Caco-2 (cell line): ENCODE data around the gene ZFP3. TPM values are rescaled to one million over a fixed set of nuclear protein-coding genes. Genes with fewer than 3 reads are reported as not detected.
"Not testable (repeated sequence)": the region's sequence is repeated elsewhere in the genome, so short reads cannot be mapped to it uniquely, and the experiment has no call there.

ENCODE experiments used
- BruUV-seq: library from RNA; stranded (reverse); fragments of 400-500 nt; replicated peaks from 2 replicates; lab custom pipeline; 2021; lab: Mats Ljungman, UMichigan
- CTCF ChIA-PET: fragments of 300-600 bp; sonication (Branson Sonifier 250); formaldehyde crosslinking; loops from one replicate; lab custom pipeline; 2022; ENCODE audit warnings: antibody characterized with exemption; lab: Charles Lee
- POLR2A ChIA-PET: fragments of 300-600 bp; sonication (Branson Sonifier 250); formaldehyde crosslinking; loops from one replicate; lab custom pipeline; 2022; ENCODE audit warnings: antibody characterized with exemption; lab: Charles Lee
- DNase-seq, 2 experiments: peaks; one replicate each; pipeline versions ENCODE4 v3.0.0 to v3.0.0-alpha.2; 2020 to 2022
- H3K27me3 ChIP-seq: replicated peaks from 2 replicates; pipeline ENCODE4 v1.6.0; 2011; ENCODE audit warnings: low read length; ENCODE audit not compliant: control insufficient read depth, insufficient read depth
- H3K36me3 ChIP-seq: 2 replicates; pipeline ENCODE4 v1.5.1; 2011; ENCODE audit warnings: low read length; ENCODE audit not compliant: control insufficient read depth, insufficient read depth
- H3K4me1 ChIP-seq: fragments of 250-450 bp; sonication (Bioruptor Pico); 2 replicates; pipeline ENCODE4 v1.5.1; 2020; ENCODE audit warnings: mild to moderate bottlenecking
- H3K4me3 ChIP-seq: 2 replicates; pipeline ENCODE4 v1.5.1; 2011; ENCODE audit warnings: low read depth, mild to moderate bottlenecking, control low read depth, low read length
- H3K9me3 ChIP-seq: fragments of 250-450 bp; sonication (Bioruptor Pico); 2 replicates; pipeline ENCODE4 v1.5.1; 2020; ENCODE audit warnings: mild to moderate bottlenecking, moderate library complexity
- H3K27ac Mint-ChIP-seq: one replicate; pipeline ENCODE4 v1.8.0; 2022; ENCODE audit warnings: mixed read lengths; ENCODE audit not compliant: unreplicated experiment
- H3K27me3 Mint-ChIP-seq: one replicate; pipeline ENCODE4 v1.8.0; 2022; ENCODE audit warnings: mixed read lengths; ENCODE audit not compliant: insufficient read depth, unreplicated experiment
- H3K36me3 Mint-ChIP-seq: one replicate; pipeline ENCODE4 v1.8.0; 2022; ENCODE audit warnings: mild to moderate bottlenecking, mixed read lengths; ENCODE audit not compliant: insufficient read depth, unreplicated experiment
- H3K4me1 Mint-ChIP-seq: one replicate; pipeline ENCODE4 v1.8.0; 2022; ENCODE audit warnings: low read depth, mixed read lengths; ENCODE audit not compliant: unreplicated experiment
- H3K4me3 Mint-ChIP-seq: one replicate; pipeline ENCODE4 v1.8.0; 2022; ENCODE audit warnings: mild to moderate bottlenecking, moderate library complexity, mixed read lengths; ENCODE audit not compliant: unreplicated experiment
- H3K9me3 Mint-ChIP-seq: one replicate; pipeline ENCODE4 v1.8.0; 2022; ENCODE audit warnings: mixed read lengths; ENCODE audit not compliant: unreplicated experiment
- CTCF ChIP-seq, 2 experiments: fragments of 200-600 bp in 1 of 2; IDR thresholded peaks; 1 replicate in 1 of 2; 2 replicates in 1 of 2; pipeline versions ENCODE4 v1.5.1 to v1.8.0; 2011 to 2022; ENCODE audit warnings: antibody characterized with exemption in 1 of 2, control low read depth in 1 of 2, inconsistent platforms in 1 of 2, low read depth in 1 of 2, low read length in 1 of 2, mild to moderate bottlenecking in 1 of 2, moderate library complexity in 1 of 2; ENCODE audit not compliant: insufficient read depth in 1 of 2, severe bottlenecking in 1 of 2, unreplicated experiment in 1 of 2
- intact Hi-C: fragments of 100-400 bp; cut with micrococcal nuclease; formaldehyde crosslinking; loops from one replicate; pipeline ENCODE4 v1.10.0; 2022; ENCODE audit not compliant: unreplicated experiment
- total RNA-seq: library from RNA; stranded (reverse); gene quantifications from 2 replicates; pipeline ENCODE4 v1.2.3, GENCODE V29; 2022

ZFP3 gene
- total RNA-seq, 1 experiment from 2014 or later: 3.7 TPM

GRCh38 chr17:5134571-5134970 is 56.3 kb downstream of the ZFP3 start:
- H3K27me3 Mint-ChIP-seq, H3K36me3 ChIP-seq, H3K4me3 ChIP-seq, POLR2A ChIA-PET, intact Hi-C loops, CTCF ChIA-PET, H3K27me3 ChIP-seq, H3K4me1 ChIP-seq, H3K36me3 Mint-ChIP-seq, H3K9me3 Mint-ChIP-seq, H3K4me3 Mint-ChIP-seq, H3K27ac Mint-ChIP-seq, BruUV-seq, H3K9me3 ChIP-seq, H3K4me1 Mint-ChIP-seq, DNase-seq: not testable (repeated sequence)

- H3K36me3 Mint-ChIP-seq, H3K4me1 ChIP-seq, POLR2A ChIA-PET, DNase-seq, H3K4me3 Mint-ChIP-seq, CTCF ChIA-PET, H3K27ac Mint-ChIP-seq, intact Hi-C loops, H3K9me3 ChIP-seq, H3K4me1 Mint-ChIP-seq, H3K9me3 Mint-ChIP-seq, H3K36me3 ChIP-seq, H3K27me3 Mint-ChIP-seq, H3K27me3 ChIP-seq, H3K4me3 ChIP-seq, BruUV-seq: not testable (repeated sequence)
Observed at GRCh38 chr17:5135131-5135712, 57.0 kb downstream of the ZFP3 start.

- Histone ChIP-seq H3K4me1 (no peaks in the 10 kb centered on the region), H3K36me3 (no peaks in the 10 kb centered on the region), H3K9me3 (no peaks in the 10 kb centered on the region), H3K27me3 (no peaks in the 10 kb centered on the region), H3K4me3 (no peak overlapping the region)
- DNase-seq: no peak
- intact Hi-C loops: no loop called here
- Mint-ChIP-seq H3K4me1 (no peaks in the 10 kb centered on the region), H3K27me3 (no peaks in the 10 kb centered on the region), H3K9me3 (no peaks in the 10 kb centered on the region), H3K27ac (no peak overlapping the region), H3K4me3 (no peak overlapping the region), H3K36me3 (no peaks in the 10 kb centered on the region)
- BruUV-seq: no TSS peak
- POLR2A ChIA-PET: no interaction called here
- CTCF ChIA-PET: no interaction called here
- TF ChIP-seq CTCF (IDR thresholded peaks at IDR 0.05; ENCODE audit: insufficient read depth in 1 of 2, low read depth in 1 of 2, low read length in 1 of 2, severe bottlenecking in 1 of 2, unreplicated experiment in 1 of 2): no peak
Observed at GRCh38 chr17:5135726-5136579, 57.7 kb downstream of the ZFP3 start.

GRCh38 chr17:5136580-5137412 is 58.5 kb downstream of the ZFP3 start:
- BruUV-seq, H3K4me1 Mint-ChIP-seq, H3K27me3 ChIP-seq, intact Hi-C loops, H3K4me1 ChIP-seq, DNase-seq, POLR2A ChIA-PET, CTCF ChIA-PET, H3K36me3 ChIP-seq, H3K4me3 ChIP-seq, H3K4me3 Mint-ChIP-seq, H3K27me3 Mint-ChIP-seq, H3K27ac Mint-ChIP-seq, H3K9me3 Mint-ChIP-seq, H3K36me3 Mint-ChIP-seq, H3K9me3 ChIP-seq: not testable (repeated sequence)

- H3K36me3 Mint-ChIP-seq, H3K9me3 ChIP-seq, CTCF ChIA-PET, intact Hi-C loops, H3K9me3 Mint-ChIP-seq, H3K4me1 ChIP-seq, H3K4me3 Mint-ChIP-seq, H3K27ac Mint-ChIP-seq, POLR2A ChIA-PET, H3K4me1 Mint-ChIP-seq, H3K27me3 ChIP-seq, H3K27me3 Mint-ChIP-seq, H3K4me3 ChIP-seq, BruUV-seq, DNase-seq, H3K36me3 ChIP-seq: not testable (repeated sequence)
Observed at GRCh38 chr17:5137511-5138197, 59.4 kb downstream of the ZFP3 start.
